Stimulated activated CD8-positive, alpha-beta memory T cell treated with anti-CD3 and anti-CD28 coated beads, Interleukin-7, amount 100 ng/mL, for 4 hours (primary cell): Measurements from ENCODE around the gene OR13J1.
A peak's percentile ranks its signal among the peaks of the same experiment; 100 is the strongest.

Experiments used
- DNase-seq, 2 donors: peaks; one replicate each; pipeline ENCODE4 v3.0.0-alpha.2; 2020; ENCODE audit warnings: low read depth in 2 of 2

OR13J1 gene

DNA sequence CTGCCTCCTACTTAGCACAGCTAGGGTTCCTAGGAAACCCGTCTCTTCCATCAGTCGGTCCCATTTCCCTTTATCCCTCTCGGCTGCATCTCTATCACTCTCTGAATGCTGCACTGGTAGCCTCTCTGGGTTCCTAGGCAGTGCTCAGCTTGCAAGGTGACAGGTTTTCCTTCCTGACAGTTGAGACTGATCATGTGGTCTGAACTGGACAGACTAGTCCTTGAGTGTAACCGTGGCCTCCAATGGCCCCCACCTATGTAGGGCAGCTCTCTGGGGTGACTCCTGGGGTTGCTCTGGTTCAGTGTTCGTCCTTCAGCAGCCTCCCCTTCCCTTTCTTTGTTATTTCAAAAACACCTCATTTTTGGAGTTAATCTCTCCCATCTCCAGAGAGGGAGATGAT, 37.4 kb downstream of the OR13J1 start:
- no peak for DNase-seq

DNA sequence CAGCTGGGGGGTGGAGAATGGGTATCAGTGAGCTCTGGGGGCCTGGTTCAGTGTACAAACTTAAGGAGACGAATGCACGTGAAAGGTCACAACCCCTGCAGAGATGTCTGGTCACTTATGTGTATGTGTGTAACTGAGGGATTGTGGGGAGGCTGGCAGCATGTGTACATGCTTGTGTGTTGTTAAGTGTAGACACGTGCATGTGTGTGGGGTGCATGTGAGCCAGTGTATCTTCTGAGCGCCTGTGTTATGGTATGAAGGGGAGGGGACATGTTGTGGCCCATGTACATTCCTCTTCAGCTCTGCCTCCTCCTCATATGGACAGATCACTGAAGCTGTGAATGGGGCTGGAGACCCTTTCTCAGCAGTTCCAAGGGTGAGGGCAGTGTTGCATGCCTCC, 39.2 kb downstream of the OR13J1 start:
- DNase-seq: no peak

DNA sequence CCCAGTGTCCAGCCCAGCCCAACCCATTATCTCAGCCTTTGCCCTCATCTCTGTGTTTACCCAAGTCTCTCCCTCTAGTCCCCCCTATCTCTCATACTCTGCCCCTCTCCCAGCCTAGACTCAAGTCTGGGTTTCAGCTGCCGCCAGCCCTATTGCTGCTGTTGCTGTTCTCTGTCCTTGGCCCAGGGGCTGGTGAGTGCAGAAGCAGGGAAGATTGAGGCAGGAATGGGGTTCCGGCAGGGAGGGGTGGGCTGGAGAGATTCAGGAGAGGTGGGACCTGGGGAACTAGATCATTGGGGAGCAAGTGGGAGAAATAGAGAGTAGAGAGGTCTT, 40.5 kb downstream of the OR13J1 start:
- DNase-seq: no peak

DNA sequence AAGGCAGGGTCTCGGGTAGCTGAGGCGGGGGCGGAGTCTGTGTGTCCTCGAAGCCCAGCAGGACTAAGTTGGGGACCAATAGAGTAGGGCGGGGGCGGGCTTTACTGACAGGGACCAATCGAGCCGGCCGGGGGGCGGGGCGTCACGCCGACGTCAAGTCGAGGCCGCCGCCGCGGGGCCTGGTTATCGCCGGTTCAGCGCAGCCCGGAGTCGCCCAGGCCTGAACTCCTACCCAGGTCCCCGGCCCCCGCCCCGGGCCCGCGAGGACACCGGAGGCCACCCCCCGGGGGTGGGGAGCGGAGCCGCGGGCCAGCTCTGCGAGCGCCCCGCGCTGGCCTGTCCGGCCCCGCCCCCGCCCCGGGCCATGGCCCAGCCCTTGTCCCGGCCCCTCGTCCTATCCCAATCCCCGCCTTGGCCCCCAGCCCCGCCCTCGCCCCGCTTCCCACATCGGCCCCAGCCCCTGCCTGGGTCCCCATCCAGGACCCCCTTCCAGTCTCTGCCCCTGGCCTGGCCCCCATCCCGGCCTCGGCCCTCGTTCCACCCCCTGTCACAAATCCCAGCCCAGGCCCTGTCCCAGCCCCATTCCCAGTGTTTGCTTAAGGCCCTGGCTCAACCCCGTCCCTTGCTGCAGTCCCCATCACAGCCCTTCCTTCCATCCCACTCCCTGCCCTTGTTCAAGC, 41.0 kb downstream of the OR13J1 start, which contains the start of gene TMEM8B:
TMEM8B (plus strand) TSS at position 145 of the 680 bp plus-strand sequence; CDS start at position 365, 220 bp downstream.
- peak; percentile 89 to 93 for DNase-seq

DNA sequence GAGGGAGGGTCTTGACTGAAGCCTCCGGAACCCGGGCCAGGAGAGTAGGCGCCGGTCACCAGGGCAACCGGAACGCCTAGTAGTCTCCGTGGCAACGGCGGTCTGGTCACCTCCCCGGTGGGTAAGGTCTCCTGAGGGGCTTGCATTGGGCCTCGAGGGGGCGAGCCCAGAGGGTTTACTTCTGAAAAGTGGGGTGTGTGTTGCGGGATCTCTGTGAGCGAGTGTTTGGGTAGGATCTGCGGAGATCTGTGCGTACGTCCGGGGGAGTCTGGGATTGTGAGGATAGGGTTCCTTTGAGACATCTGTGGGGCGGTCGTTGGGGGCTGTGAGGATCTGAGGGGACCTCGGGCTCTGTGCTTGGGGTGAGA, 41.5 kb downstream of the OR13J1 start, which contains the start of gene FAM221B:
FAM221B (minus strand) TSS at position 17 of the 368 bp plus-strand sequence. CDS start 2,571 bp downstream, outside the sequence.
- DNase-seq: no peak

DNA sequence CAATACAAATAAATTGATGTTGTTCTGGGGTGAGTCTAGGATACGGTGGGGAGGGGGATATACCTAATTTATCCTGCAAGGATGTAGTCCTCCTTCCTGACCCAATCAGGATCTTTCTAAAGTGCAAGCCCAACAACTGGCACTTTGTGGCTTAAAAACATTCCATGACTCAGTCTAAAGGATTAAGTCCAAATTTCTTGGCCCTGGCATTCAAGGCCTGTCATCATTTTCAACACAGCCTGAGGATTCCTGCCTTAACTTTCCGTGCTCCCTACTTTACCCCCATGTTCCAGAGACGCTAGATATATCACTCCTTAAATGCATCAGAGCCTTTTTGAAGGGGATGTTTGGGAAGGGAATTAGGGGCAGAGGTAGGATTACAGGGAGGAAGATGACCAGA, 42.7 kb downstream of the OR13J1 start:
- DNase-seq: no peak

DNA sequence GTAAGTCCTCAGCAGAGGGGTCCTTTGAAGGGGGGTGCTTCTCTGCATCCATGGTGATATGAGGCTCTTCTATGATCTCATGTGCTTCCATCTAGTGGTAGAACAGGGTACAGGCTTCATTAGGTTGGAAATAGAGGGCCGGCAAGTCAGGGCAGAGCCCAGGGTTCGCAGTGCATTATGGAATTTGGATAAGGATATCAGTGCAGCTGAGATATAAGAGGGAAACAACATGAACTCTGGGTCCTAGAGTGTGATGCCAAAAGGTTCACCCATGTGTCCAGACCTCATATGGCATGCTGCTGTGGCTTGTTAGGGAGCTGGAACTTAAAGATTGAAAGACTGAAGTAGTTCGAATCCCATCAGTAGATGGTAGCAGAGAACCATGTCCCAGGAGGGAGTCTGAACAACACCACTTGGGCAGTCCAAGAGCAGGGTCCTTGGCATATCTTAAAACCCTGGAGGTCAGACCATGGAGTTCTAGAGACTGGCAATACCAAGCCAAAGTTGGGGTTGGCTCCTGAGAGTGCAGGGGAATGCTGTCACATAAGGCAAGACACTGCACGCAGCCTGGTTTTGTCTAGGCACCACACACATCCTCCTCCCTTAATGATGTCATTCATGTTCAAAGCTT, 44.0 kb downstream of the OR13J1 start:
- no peak for DNase-seq

DNA sequence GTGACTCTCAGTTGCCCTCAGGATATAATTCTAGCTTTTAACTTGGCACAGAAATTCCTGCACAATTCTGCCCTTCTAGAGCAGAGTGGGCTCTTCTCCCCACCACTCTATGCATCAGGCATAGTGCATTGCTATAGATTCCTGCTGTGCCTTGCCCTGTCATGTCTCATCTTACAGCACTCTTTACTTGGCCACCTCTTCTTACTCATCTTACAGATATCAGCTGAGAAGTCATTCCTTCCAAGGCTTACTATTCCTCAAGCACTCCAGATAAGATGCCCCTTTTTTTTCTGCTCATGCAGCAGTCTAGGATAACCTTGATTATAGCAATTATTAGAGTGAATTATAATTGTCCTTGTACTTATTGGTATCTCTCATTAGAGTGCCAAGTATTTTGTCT, 47.3 kb downstream of the OR13J1 start:
- DNase-seq: no peak

DNA sequence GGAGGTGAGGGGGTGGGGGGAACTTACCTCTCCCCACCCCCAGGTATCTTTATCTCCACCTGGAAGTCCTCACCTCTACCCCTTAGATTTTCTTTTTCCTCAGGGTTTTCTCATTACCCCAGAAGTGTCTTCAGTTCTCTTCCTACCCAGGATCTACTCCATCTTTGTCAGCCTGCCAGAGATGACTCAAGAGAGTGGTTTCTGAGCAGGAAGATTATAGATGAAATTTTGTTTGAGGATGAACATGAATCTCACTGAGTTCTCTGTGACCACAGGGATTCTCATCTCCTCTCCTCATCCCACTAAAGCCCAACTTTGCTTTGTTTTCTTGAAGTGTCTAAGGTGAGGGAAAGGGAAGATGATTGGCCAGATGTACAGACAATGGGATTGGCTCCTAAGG, 50.1 kb downstream of the OR13J1 start:
- no peak for DNase-seq
